ENCODE results near the gene REX1BD. TPM values are rescaled to one million over a fixed set of nuclear protein-coding genes. Genes with fewer than 3 reads are reported as not detected.

The REX1BD gene
- total and polyA plus RNA-seq, 2 donors from 2014 or later = 56.9 to 104 TPM

- H3K4me3 ChIP-seq (ENCODE audit: low read length in 3 of 3) = peak overlapping the region; percentile 85 to 94 (median 94)
- H3K9me3 ChIP-seq (ENCODE audit: control insufficient read depth in 2 of 3, insufficient read depth in 1 of 3, low read length in 3 of 3) = no peaks in the 10 kb centered on the region
- no peaks in the 10 kb centered on the region for H3K27me3 ChIP-seq (ENCODE audit: control insufficient read depth, insufficient read depth, low read length)
- FAIRE-seq = no peak
- peaks cover 0 to 5% (median 0%) of the 10 kb centered on the region in 3 donors for H3K36me3 ChIP-seq (ENCODE audit: control insufficient read depth in 2 of 3, insufficient read depth in 3 of 3, low read length in 3 of 3)
- DNase-seq = no peak
- H3K4me1 ChIP-seq (ENCODE audit: control insufficient read depth in 2 of 3, insufficient read depth in 2 of 3, low read depth in 1 of 3, low read length in 3 of 3) = peaks cover 0 to 3% (median 2%) of the 10 kb centered on the region in 3 donors
- no peak for TF ChIP-seq CTCF (IDR thresholded peaks at IDR 0.05; ENCODE audit: borderline replicate concordance, extremely low read depth, insufficient read depth)
- H3K9ac ChIP-seq (ENCODE audit: low read length in 3 of 3) = peak overlapping the region; percentile 51 to 98 (median 92)
- peak overlapping the region; percentile 93 to 94 for H3K27ac ChIP-seq (ENCODE audit: low read depth in 2 of 2, low read length in 2 of 2)
- intact Hi-C loops (cut with DNase I) = no loop called here
These were observed 30.4 kb upstream of the REX1BD start for GRCh38 chr19:18558202-18558555.

GRCh38 chr19:18558604-18559003 lies 30.0 kb upstream of the REX1BD start:
- Histone ChIP-seq H3K9ac (ENCODE audit: low read length in 3 of 3) (peak overlapping the region; percentile 51 to 98 (median 92)), H3K4me1 (ENCODE audit: control insufficient read depth in 2 of 3, insufficient read depth in 2 of 3, low read depth in 1 of 3, low read length in 3 of 3) (peaks cover 0 to 3% (median 2%) of the 10 kb centered on the region in 3 donors), H3K4me3 (ENCODE audit: low read length in 3 of 3) (peak overlapping the region; percentile 85 to 94 (median 94)), H3K27ac (ENCODE audit: low read depth in 2 of 2, low read length in 2 of 2) (peak overlapping the region; percentile 93 to 94), H3K36me3 (ENCODE audit: control insufficient read depth in 2 of 3, insufficient read depth in 3 of 3, low read length in 3 of 3) (peaks cover 0 to 5% (median 0%) of the 10 kb centered on the region in 3 donors), H3K27me3 (ENCODE audit: control insufficient read depth, insufficient read depth, low read length) (no peaks in the 10 kb centered on the region), H3K9me3 (ENCODE audit: control insufficient read depth in 2 of 3, insufficient read depth in 1 of 3, low read length in 3 of 3) (no peaks in the 10 kb centered on the region)
- no peak for TF ChIP-seq CTCF (IDR thresholded peaks at IDR 0.05; ENCODE audit: borderline replicate concordance, extremely low read depth, insufficient read depth)
- no peak for FAIRE-seq
- intact Hi-C loops (cut with DNase I) = no loop called here
- no peak for DNase-seq

- no peak for DNase-seq
- intact Hi-C loops (cut with DNase I) = no loop called here
These were observed 28.9 kb upstream of the REX1BD start for GRCh38 chr19:18559685-18560084.

More at GRCh38 chr19:18559685-18560084, 28.9 kb upstream of the REX1BD start:
- no peak for FAIRE-seq
- Histone ChIP-seq H3K9ac (ENCODE audit: low read length in 3 of 3) (no peak overlapping the region), H3K27ac (ENCODE audit: low read depth in 2 of 2, low read length in 2 of 2) (no peak overlapping the region), H3K4me3 (ENCODE audit: low read length in 3 of 3) (no peak overlapping the region), H3K36me3 (ENCODE audit: control insufficient read depth in 2 of 3, insufficient read depth in 3 of 3, low read length in 3 of 3) (peaks cover 3 to 8% (median 3%) of the 10 kb centered on the region in 3 donors), H3K27me3 (ENCODE audit: control insufficient read depth, insufficient read depth, low read length) (no peaks in the 10 kb centered on the region), H3K9me3 (ENCODE audit: control insufficient read depth in 2 of 3, insufficient read depth in 1 of 3, low read length in 3 of 3) (no peaks in the 10 kb centered on the region), H3K4me1 (ENCODE audit: control insufficient read depth in 2 of 3, insufficient read depth in 2 of 3, low read depth in 1 of 3, low read length in 3 of 3) (peaks cover 0 to 3% (median 2%) of the 10 kb centered on the region in 3 donors)
- no peak for TF ChIP-seq CTCF (IDR thresholded peaks at IDR 0.05; ENCODE audit: borderline replicate concordance, extremely low read depth, insufficient read depth)
